Measurements from ENCODE around the gene TNNC1. TPM values are rescaled to one million over a fixed set of nuclear protein-coding genes. Genes with fewer than 3 reads are reported as not detected.

The TNNC1 gene
- polyA plus RNA-seq, 1 donor from 2014 or later: 2.2 TPM

DNA sequence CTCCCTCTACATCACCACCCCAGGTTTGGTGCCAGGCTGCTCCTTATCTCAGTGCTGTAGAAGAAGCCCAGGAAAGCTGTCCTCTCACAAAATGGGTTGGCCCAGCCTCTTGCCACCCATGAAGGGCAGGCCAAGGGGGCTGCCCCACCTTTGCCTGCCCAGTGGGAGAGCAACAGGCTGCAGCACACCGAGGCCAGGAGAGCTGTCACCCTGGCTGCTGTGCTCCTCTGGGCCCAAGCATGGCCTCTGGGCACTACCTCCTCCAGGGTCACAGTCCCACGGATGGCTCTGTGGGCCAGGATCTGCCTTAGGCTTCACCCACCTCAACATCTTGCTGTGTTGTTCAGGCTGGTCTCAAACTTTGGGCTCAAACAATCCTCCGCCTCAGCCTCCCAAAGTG is 34.9 kb upstream of the TNNC1 start:
- Histone ChIP-seq H3K4me3 (ENCODE audit: low read length) (no peak overlapping the region), H3K4me2 (ENCODE audit: low read length) (no peak overlapping the region), H3K9ac (ENCODE audit: low read length) (no peak overlapping the region), H2AFZ (ENCODE audit: low read depth, low read length) (no peak overlapping the region), H3K36me3 (ENCODE audit: insufficient read depth, low read length) (no peaks in the 10 kb centered on the region), H3F3A (ENCODE audit: insufficient read depth, low read length, poor library complexity, severe bottlenecking) (no peaks in the 10 kb centered on the region), H3K27ac (ENCODE audit: low read length) (no peak overlapping the region), H3K27me3 (ENCODE audit: insufficient read depth, low read depth, low read length) (no peaks in the 10 kb centered on the region), H4K20me1 (ENCODE audit: insufficient read depth) (no peaks in the 10 kb centered on the region), H3K9me2 (ENCODE audit: insufficient read depth, low read length) (no peaks in the 10 kb centered on the region), H3K79me2 (replicated peaks; ENCODE audit: insufficient read depth, low read length) (no peaks in the 10 kb centered on the region), H3K9me3 (ENCODE audit: low read length) (no peaks in the 10 kb centered on the region)
- no peak for TF ChIP-seq POLR2AphosphoS5 (IDR thresholded peaks at IDR 0.05)
- TF ChIP-seq, protein P1, sequence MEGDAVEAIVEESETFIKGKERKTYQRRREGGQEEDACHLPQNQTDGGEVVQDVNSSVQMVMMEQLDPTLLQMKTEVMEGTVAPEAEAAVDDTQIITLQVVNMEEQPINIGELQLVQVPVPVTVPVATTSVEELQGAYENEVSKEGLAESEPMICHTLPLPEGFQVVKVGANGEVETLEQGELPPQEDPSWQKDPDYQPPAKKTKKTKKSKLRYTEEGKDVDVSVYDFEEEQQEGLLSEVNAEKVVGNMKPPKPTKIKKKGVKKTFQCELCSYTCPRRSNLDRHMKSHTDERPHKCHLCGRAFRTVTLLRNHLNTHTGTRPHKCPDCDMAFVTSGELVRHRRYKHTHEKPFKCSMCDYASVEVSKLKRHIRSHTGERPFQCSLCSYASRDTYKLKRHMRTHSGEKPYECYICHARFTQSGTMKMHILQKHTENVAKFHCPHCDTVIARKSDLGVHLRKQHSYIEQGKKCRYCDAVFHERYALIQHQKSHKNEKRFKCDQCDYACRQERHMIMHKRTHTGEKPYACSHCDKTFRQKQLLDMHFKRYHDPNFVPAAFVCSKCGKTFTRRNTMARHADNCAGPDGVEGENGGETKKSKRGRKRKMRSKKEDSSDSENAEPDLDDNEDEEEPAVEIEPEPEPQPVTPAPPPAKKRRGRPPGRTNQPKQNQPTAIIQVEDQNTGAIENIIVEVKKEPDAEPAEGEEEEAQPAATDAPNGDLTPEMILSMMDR (IDR thresholded peaks at IDR 0.05; ENCODE audit: poor library complexity, severe bottlenecking): no peak
- no peak for TF ChIP-seq EZH2 (IDR thresholded peaks at IDR 0.05; ENCODE audit: borderline replicate concordance, insufficient read depth, low read length, poor library complexity, severe bottlenecking)
- no peak for TF ChIP-seq RAD21 (conservative IDR thresholded peaks at IDR 0.05)
- TF ChIP-seq MXI1 (conservative IDR thresholded peaks at IDR 0.05; ENCODE audit: poor library complexity, severe bottlenecking): no peak
- TF ChIP-seq TAF1 (IDR thresholded peaks at IDR 0.05; ENCODE audit: low read depth): no peak
- no peak for TF ChIP-seq EP300 (conservative IDR thresholded peaks at IDR 0.05; ENCODE audit: poor library complexity, severe bottlenecking)
- TF ChIP-seq, protein P2, sequence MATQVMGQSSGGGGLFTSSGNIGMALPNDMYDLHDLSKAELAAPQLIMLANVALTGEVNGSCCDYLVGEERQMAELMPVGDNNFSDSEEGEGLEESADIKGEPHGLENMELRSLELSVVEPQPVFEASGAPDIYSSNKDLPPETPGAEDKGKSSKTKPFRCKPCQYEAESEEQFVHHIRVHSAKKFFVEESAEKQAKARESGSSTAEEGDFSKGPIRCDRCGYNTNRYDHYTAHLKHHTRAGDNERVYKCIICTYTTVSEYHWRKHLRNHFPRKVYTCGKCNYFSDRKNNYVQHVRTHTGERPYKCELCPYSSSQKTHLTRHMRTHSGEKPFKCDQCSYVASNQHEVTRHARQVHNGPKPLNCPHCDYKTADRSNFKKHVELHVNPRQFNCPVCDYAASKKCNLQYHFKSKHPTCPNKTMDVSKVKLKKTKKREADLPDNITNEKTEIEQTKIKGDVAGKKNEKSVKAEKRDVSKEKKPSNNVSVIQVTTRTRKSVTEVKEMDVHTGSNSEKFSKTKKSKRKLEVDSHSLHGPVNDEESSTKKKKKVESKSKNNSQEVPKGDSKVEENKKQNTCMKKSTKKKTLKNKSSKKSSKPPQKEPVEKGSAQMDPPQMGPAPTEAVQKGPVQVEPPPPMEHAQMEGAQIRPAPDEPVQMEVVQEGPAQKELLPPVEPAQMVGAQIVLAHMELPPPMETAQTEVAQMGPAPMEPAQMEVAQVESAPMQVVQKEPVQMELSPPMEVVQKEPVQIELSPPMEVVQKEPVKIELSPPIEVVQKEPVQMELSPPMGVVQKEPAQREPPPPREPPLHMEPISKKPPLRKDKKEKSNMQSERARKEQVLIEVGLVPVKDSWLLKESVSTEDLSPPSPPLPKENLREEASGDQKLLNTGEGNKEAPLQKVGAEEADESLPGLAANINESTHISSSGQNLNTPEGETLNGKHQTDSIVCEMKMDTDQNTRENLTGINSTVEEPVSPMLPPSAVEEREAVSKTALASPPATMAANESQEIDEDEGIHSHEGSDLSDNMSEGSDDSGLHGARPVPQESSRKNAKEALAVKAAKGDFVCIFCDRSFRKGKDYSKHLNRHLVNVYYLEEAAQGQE (IDR thresholded peaks at IDR 0.05; ENCODE audit: borderline replicate concordance): no peak
- no peak for TF ChIP-seq SMC3 (conservative IDR thresholded peaks at IDR 0.05; ENCODE audit: poor library complexity)

DNA sequence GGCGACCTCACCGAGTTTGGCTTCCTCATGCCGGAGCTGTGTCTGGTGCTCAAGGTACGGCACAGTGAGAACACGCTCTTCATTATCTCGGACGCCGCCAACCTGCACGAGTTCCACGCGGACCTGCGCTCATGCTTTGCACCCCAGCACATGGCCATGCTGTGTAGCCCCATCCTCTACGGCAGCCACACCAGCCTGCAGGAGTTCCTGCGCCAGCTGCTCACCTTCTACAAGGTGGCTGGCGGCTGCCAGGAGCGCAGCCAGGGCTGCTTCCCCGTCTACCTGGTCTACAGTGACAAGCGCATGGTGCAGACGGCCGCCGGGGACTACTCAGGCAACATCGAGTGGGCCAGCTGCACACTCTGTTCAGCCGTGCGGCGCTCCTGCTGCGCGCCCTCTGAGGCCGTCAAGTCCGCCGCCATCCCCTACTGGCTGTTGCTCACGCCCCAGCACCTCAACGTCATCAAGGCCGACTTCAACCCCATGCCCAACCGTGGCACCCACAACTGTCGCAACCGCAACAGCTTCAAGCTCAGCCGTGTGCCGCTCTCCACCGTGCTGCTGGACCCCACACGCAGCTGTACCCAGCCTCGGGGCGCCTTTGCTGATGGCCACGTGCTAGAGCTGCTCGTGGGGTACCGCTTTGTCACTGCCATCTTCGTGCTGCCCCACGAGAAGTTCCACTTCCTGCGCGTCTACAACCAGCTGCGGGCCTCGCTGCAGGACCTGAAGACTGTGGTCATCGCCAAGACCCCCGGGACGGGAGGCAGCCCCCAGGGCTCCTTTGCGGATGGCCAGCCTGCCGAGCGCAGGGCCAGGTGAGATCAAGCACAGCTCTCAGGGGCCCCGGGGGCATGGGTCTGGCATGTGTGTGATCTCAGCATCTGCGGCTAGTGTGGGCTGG is 34.2 kb upstream of the TNNC1 start:
- Histone ChIP-seq H2AFZ (ENCODE audit: low read depth, low read length) (no peak overlapping the region), H3K9ac (ENCODE audit: low read length) (no peak overlapping the region), H3K9me2 (ENCODE audit: insufficient read depth, low read length) (no peaks in the 10 kb centered on the region), H3K27me3 (ENCODE audit: insufficient read depth, low read depth, low read length) (no peaks in the 10 kb centered on the region), H3F3A (ENCODE audit: insufficient read depth, low read length, poor library complexity, severe bottlenecking) (no peaks in the 10 kb centered on the region), H3K36me3 (ENCODE audit: insufficient read depth, low read length) (peaks cover 4% of the 10 kb centered on the region), H3K27ac (ENCODE audit: low read length) (no peak overlapping the region), H3K9me3 (ENCODE audit: low read length) (no peaks in the 10 kb centered on the region), H4K20me1 (ENCODE audit: insufficient read depth) (no peaks in the 10 kb centered on the region), H3K4me2 (ENCODE audit: low read length) (no peak overlapping the region), H3K4me3 (ENCODE audit: low read length) (no peak overlapping the region), H3K79me2 (replicated peaks; ENCODE audit: insufficient read depth, low read length) (no peaks in the 10 kb centered on the region)
- TF ChIP-seq MXI1 (conservative IDR thresholded peaks at IDR 0.05; ENCODE audit: poor library complexity, severe bottlenecking) (no peak), TAF1 (IDR thresholded peaks at IDR 0.05; ENCODE audit: low read depth) (no peak), EZH2 (IDR thresholded peaks at IDR 0.05; ENCODE audit: borderline replicate concordance, insufficient read depth, low read length, poor library complexity, severe bottlenecking) (no peak), SMC3 (conservative IDR thresholded peaks at IDR 0.05; ENCODE audit: poor library complexity) (no peak), POLR2AphosphoS5 (IDR thresholded peaks at IDR 0.05) (no peak), EP300 (conservative IDR thresholded peaks at IDR 0.05; ENCODE audit: poor library complexity, severe bottlenecking) (no peak), RAD21 (conservative IDR thresholded peaks at IDR 0.05) (no peak)
- TF ChIP-seq, protein P1 (IDR thresholded peaks at IDR 0.05; ENCODE audit: poor library complexity, severe bottlenecking): no peak
- TF ChIP-seq, protein P2 (IDR thresholded peaks at IDR 0.05; ENCODE audit: borderline replicate concordance): no peak

Data from neural cell (in vitro differentiated cells).